GM11168 (cell line): Measurements from ENCODE around the gene IRX2.

Source experiments
- in situ Hi-C: fragments of 300-500 bp; cut with MboI; formaldehyde crosslinking; loops from one replicate; pipeline ENCODE4 v1.12.0; 2022; ENCODE audit warnings: low sequenced_read_pairs; ENCODE audit not compliant: unreplicated experiment

IRX2 gene

DNA sequence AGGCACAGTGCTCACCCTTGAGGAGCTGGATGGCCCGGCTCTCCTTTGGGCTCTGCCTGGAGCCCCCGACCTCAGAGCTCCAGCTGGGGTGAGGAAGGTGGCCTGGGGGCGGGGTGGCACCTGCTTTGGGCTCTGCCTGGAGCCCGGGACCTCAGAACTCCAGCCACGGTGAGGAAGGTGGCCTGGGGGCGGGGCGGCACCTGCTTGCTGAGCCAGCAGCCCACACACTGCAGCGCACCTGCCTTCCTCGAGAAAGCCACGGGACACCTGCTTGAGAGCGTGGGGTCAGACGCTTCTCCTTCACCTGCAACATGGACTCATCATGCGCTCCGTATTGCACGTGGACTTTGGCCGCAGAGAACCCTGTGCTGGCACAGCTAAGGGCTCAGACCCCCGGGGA, 51.8 kb downstream of the IRX2 start:
- in situ Hi-C loops = no loop called here

DNA sequence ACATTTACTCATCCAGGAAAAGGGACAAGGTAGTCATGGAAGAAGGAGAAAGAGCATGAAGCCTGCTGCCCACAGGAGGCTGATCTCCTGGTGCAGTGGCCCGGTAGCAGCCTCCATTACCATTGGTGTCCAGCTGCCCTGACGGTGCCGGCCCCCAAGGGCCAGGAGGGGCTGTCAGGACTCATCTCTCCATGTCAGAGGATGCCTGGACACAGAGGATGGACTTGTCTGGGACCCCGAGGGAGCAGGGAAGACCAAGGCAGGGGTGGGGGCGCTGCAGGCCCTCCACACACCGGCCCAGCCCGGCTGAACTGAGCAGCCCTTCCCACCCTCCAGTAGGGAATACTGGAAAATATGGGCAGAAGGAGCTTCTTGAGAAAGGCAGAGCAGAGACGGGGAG, 52.2 kb downstream of the IRX2 start:
- in situ Hi-C loops = no loop called here

DNA sequence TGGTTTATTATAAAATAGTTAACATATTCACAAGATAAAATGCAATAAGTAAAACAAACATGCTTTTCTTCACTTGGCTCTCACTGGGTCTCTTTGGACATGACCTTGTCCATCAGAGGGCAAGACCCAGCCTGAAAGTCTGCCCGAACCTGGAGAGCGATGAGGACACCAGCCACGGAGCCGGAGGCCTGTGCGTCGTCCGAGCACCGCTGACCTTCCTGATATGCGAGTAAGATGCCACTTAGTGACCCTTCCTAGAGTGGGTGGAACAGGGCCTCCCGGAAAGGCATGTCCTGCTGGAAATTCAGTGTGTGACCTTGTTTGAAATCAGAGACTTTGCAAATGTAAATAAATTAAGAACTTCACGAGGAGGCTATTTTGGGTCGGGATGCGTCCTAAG, 52.9 kb downstream of the IRX2 start:
- in situ Hi-C loops = no loop called here

DNA sequence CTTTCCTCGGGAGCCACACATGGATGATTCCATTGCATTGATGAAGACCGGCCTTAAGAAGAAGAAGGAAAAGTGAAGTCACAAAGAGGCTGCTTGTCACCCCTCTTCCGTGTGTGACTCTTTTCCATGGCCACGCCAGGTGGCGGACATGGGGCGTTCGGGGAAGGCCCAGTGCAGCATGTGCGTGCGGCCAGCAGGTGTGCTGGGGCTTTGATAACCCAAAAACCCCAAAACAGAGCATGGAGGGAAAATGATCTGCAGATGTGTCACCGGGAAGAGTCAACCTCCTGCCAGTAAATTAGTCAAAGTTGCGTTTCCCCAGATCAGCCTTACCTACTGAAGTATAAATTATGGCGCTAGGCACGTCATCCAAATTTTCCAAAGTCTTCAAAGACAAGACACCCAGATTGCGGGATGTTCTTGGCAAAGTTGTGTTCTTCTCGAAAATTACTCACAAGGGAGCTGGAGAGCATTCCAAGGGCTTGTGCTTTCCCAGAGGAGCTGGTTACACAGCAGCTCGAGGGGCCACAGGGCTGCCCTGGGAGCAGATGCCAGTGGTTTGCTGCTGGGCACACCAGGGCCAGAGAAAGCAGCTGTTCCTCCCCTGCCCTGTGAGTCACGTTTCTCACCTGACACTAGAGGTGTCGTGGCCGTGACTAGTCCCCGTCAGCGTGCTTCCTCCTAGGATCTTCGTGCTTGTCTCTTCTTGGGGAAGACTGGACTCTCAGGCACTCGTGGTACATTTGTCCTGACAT, 53.9 kb downstream of the IRX2 start:
- in situ Hi-C loops = no loop called here

DNA sequence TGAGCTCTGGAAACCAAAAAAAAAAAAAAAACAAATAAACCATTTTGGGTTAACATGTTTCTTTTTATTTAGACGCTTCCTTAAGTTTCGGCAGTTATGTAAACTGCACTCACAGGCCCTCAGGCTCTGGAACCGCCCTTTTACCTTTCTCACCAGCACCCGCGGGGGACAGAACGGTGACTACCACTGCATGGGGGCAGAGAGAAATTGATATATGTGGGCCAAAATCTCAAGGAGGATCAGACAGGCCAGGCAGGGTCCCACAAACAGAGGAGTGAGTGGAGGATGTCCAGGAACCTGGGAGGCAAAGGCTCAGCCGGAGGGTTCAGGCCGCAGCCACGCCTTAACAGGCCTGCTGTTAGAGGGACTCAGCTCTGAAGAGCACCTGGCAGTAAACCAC, 54.4 kb downstream of the IRX2 start:
- in situ Hi-C loops = no loop called here
